ENCODE measurements around the gene HINT3.

DNA sequence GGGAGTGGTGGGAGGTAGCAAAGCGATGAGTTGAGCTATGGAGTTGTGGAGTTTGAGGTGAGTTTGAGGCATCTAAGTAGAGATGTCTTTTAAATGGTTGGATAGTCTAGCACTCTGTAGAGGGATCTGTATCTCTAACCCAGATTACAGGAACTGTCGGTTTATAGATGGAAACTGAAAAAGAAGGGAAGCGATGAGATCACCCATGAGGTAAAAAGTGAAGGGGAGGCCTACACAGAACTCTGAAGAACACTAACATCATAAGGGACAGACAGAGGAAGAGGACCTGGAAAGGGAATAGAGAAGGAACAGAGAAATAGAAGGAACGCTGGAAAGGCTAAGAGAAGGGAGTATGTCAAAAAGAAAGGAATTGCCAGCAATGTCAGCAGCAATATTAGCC is 2.5 kb downstream of the HINT3 start:
- TF ChIP-seq, protein P1, sequence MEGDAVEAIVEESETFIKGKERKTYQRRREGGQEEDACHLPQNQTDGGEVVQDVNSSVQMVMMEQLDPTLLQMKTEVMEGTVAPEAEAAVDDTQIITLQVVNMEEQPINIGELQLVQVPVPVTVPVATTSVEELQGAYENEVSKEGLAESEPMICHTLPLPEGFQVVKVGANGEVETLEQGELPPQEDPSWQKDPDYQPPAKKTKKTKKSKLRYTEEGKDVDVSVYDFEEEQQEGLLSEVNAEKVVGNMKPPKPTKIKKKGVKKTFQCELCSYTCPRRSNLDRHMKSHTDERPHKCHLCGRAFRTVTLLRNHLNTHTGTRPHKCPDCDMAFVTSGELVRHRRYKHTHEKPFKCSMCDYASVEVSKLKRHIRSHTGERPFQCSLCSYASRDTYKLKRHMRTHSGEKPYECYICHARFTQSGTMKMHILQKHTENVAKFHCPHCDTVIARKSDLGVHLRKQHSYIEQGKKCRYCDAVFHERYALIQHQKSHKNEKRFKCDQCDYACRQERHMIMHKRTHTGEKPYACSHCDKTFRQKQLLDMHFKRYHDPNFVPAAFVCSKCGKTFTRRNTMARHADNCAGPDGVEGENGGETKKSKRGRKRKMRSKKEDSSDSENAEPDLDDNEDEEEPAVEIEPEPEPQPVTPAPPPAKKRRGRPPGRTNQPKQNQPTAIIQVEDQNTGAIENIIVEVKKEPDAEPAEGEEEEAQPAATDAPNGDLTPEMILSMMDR (IDR thresholded peaks at IDR 0.05), result no peak
- no peak for TF ChIP-seq POLR2A (IDR thresholded peaks at IDR 0.05)
